Tibial nerve (tissue), 4 donors: Measurements from ENCODE around the gene SRSF4.

Experiments
- EP300 ChIP-seq, 2 donors: sonication (generic); formaldehyde crosslinking; IDR thresholded peaks; one replicate each; pipeline ENCODE4 v1.6.1; 2017; ENCODE audit warnings: antibody characterized with exemption in 2 of 2, mild to moderate bottlenecking in 1 of 2
- POLR2A ChIP-seq, 2 donors: fragments of 450-650 bp; IDR thresholded peaks; one replicate each; pipeline ENCODE4 v1.6.1; 2017; ENCODE audit warnings: antibody characterized with exemption in 2 of 2, mild to moderate bottlenecking in 2 of 2, moderate library complexity in 2 of 2
- TF ChIP-seq, protein P1 (sequence below), 5 experiments: fragments of 200-600 bp in 3 of 5; fragments of 450-650 bp in 2 of 5; sonication (generic) in 3 of 5; IDR thresholded peaks; one replicate each; pipeline ENCODE4 v1.5.1; 2016 to 2019; ENCODE audit warnings: antibody characterized with exemption in 5 of 5, mild to moderate bottlenecking in 3 of 5, moderate library complexity in 2 of 5

DNA sequence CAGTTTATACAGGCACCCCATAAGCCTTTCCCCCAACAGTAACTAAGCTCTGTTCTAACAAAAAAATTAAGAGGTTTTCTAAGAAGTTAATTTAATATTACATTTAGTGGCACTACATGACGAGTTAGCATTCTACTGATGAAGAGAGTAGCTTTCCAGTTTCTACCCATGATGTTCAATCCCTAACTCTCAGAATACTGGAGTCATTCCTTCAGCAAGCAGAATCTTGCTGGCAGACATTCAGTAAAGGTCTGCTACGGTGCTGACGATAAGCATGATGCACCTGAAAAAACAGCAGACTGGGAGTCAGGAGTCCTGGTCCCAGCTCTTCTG is 24.5 kb downstream of the SRSF4 start:
- TF ChIP-seq, protein P1, sequence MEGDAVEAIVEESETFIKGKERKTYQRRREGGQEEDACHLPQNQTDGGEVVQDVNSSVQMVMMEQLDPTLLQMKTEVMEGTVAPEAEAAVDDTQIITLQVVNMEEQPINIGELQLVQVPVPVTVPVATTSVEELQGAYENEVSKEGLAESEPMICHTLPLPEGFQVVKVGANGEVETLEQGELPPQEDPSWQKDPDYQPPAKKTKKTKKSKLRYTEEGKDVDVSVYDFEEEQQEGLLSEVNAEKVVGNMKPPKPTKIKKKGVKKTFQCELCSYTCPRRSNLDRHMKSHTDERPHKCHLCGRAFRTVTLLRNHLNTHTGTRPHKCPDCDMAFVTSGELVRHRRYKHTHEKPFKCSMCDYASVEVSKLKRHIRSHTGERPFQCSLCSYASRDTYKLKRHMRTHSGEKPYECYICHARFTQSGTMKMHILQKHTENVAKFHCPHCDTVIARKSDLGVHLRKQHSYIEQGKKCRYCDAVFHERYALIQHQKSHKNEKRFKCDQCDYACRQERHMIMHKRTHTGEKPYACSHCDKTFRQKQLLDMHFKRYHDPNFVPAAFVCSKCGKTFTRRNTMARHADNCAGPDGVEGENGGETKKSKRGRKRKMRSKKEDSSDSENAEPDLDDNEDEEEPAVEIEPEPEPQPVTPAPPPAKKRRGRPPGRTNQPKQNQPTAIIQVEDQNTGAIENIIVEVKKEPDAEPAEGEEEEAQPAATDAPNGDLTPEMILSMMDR (IDR thresholded peaks at IDR 0.05) = no peak
- TF ChIP-seq POLR2A (IDR thresholded peaks at IDR 0.05) = no peak
- TF ChIP-seq EP300 (IDR thresholded peaks at IDR 0.05) = no peak
